22Rv1 (cell line): Measurements from ENCODE around the gene TSTD2.

Source experiments
- CTCF ChIP-seq: fragments of 450-650 bp; IDR thresholded peaks from 2 replicates; pipeline ENCODE4 v1.5.1; 2017; ENCODE audit warnings: mild to moderate bottlenecking
- ZFX ChIP-seq: fragments of 450-650 bp; IDR thresholded peaks from 2 replicates; pipeline ENCODE4 v1.6.1; 2017; ENCODE audit warnings: antibody characterized with exemption, borderline replicate concordance

- TF ChIP-seq CTCF (no peak), ZFX (no peak)
Observed at GRCh38 chr9:97564291-97565175, 68.6 kb downstream of the TSTD2 start.
